Cardiac muscle cell (in vitro differentiated cells and primary cell): ENCODE measurements around the gene UGT1A7. TPM values are rescaled to one million over a fixed set of nuclear protein-coding genes. Genes with fewer than 3 reads are reported as not detected.
"Not testable (repeated sequence)": the region's sequence is repeated elsewhere in the genome, so short reads cannot be mapped to it uniquely, and the experiment has no call there.

ENCODE experiments used
- DNase-seq, 2 donors: peaks; one replicate each; pipeline versions ENCODE4 v3.0.0 to v3.0.0-alpha.2; 2010 to 2017; ENCODE audit warnings: low read depth in 1 of 2, low spot score in 1 of 2
- H3K27ac ChIP-seq: fragments of 200-600 bp; sonication (generic); 2 replicates; pipeline ENCODE4 v1.5.1; 2016
- H3K27me3 ChIP-seq: fragments of 200-600 bp; sonication (generic); 2 replicates; pipeline ENCODE4 v1.6.0; 2016; ENCODE audit warnings: control low read depth
- H3K36me3 ChIP-seq: fragments of 200-600 bp; sonication (generic); 2 replicates; pipeline ENCODE4 v1.5.1; 2016; ENCODE audit warnings: control low read depth
- H3K4me1 ChIP-seq: fragments of 200-600 bp; sonication (generic); 2 replicates; pipeline ENCODE4 v1.8.1; 2017; ENCODE audit warnings: low read depth, mild to moderate bottlenecking, mixed run types
- H3K4me3 ChIP-seq: fragments of 200-600 bp; sonication (generic); 2 replicates; pipeline ENCODE4 v1.5.1; 2016; ENCODE audit warnings: mild to moderate bottlenecking
- H3K9me3 ChIP-seq: fragments of 200-600 bp; sonication (generic); 2 replicates; pipeline ENCODE4 v1.5.1; 2017; ENCODE audit warnings: low read depth, mild to moderate bottlenecking, control low read depth
- CTCF ChIP-seq: IDR thresholded peaks from 2 replicates; pipeline ENCODE4 v1.5.1; 2012; ENCODE audit warnings: low read depth, mild to moderate bottlenecking, low read length
- polyA plus RNA-seq: library from polyadenylated mRNA; unstranded; fragments of >200 nt; fragmentation: Nextera tagmentation; extraction: Ambion mirVana; gene quantifications from 2 replicates; pipeline ENCODE4 v1.2.1, GENCODE V29; 2016
- total RNA-seq: library from RNA; depleted of rRNA; stranded (reverse); fragments of >200 nt; gene quantifications from 2 replicates; pipeline ENCODE4 v1.2.3, GENCODE V29; 2016

Gene UGT1A7
- total and polyA plus RNA-seq, 2 experiments from 2014 or later, result not detected

DNA sequence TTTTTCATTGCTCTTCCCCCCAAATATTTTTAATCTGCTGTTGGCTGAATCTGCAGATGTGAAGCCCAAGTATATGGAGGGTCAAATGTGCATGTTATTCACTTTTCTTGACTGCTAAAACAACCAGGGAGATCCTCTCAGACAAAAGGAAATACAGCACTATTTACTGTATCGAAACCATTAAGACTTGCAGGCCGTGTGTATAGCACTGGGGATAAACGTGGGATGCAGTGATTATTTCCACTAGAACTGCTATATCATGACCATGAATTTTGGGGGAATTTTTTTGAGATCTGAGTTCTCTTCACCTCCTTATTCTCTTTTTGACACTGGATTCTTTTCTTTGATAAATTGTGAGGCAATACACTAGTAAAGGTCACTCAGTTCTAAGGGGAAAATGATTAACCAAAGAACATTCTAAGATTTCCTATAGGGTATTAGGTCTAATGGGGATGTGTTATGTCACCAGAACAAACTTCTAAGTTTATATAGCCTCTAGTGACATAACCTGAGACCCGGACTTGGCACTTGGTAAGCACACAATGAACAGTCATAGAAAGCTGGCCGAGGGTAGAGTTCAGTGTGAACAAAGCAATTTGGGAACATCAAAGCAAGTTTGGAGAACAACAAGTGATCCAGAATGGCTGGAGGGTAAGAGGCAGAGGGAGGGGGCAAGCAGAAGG is 63.5 kb downstream of the UGT1A7 start:
- Histone ChIP-seq H3K4me3 (no peak overlapping the region), H3K27ac (no peak overlapping the region)

GRCh38 chr2:233745838-233746237 is 64.1 kb downstream of the UGT1A7 start:
- H3K36me3 ChIP-seq, H3K4me3 ChIP-seq, H3K4me1 ChIP-seq, H3K9me3 ChIP-seq, H3K27me3 ChIP-seq, H3K27ac ChIP-seq, DNase-seq: not testable (repeated sequence)

More for the DNA sequence above, 63.5 kb downstream of the UGT1A7 start:
- no peak for DNase-seq
- Histone ChIP-seq H3K36me3 (no peaks in the 10 kb centered on the region), H3K4me1 (no peaks in the 10 kb centered on the region), H3K27me3 (no peaks in the 10 kb centered on the region), H3K9me3 (no peaks in the 10 kb centered on the region)
- no peak for TF ChIP-seq CTCF

- Histone ChIP-seq H3K27ac (no peak overlapping the region), H3K4me3 (no peak overlapping the region), H3K27me3 (no peaks in the 10 kb centered on the region), H3K9me3 (no peaks in the 10 kb centered on the region), H3K36me3 (no peaks in the 10 kb centered on the region), H3K4me1 (no peaks in the 10 kb centered on the region)
- no peak for TF ChIP-seq CTCF
- DNase-seq, result peak in 1 of 2 donors; percentile 39
Measured at GRCh38 chr2:233746475-233747282, 65.0 kb downstream of the UGT1A7 start.

DNA sequence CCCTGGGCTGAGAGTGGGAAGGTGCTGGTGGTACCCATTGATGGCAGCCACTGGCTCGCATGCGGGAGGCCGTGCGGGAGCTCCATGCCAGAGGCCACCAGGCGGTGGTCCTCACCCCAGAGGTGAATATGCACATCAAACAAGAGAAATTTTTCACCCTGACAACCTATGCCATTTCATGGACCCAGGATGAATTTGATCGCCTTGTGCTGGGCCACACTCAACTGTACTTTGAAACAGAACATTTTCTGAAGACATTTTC is 65.5 kb downstream of the UGT1A7 start:
- Histone ChIP-seq H3K27ac (no peak overlapping the region), H3K27me3 (no peaks in the 10 kb centered on the region), H3K9me3 (no peaks in the 10 kb centered on the region), H3K4me3 (no peak overlapping the region), H3K4me1 (no peaks in the 10 kb centered on the region), H3K36me3 (no peaks in the 10 kb centered on the region)
- no peak for DNase-seq
- TF ChIP-seq CTCF, result no peak

- not testable (repeated sequence) for H3K36me3 ChIP-seq
Measured at GRCh38 chr2:233750689-233751088, 69.0 kb downstream of the UGT1A7 start.

GRCh38 chr2:233751212-233752009 is 69.7 kb downstream of the UGT1A7 start:
- H3K9me3 ChIP-seq, H3K4me3 ChIP-seq: not testable (repeated sequence)

More at GRCh38 chr2:233750689-233751088, 69.0 kb downstream of the UGT1A7 start:
- H3K4me3 ChIP-seq, H3K9me3 ChIP-seq, H3K27me3 ChIP-seq, H3K27ac ChIP-seq, DNase-seq, H3K4me1 ChIP-seq: not testable (repeated sequence)

More at GRCh38 chr2:233751212-233752009, 69.7 kb downstream of the UGT1A7 start:
- not testable (repeated sequence) for H3K27me3 ChIP-seq, H3K4me1 ChIP-seq, H3K36me3 ChIP-seq, DNase-seq, H3K27ac ChIP-seq
